OCI-LY7 (cell line): ENCODE measurements around the gene RBCK1. TPM values are rescaled to one million over a fixed set of nuclear protein-coding genes. Genes with fewer than 3 reads are reported as not detected.

Experiments used
- BruUV-seq: library from RNA; stranded (reverse); fragments of 400-500 nt; replicated peaks from 2 replicates; lab custom pipeline; 2021; lab: Mats Ljungman, UMichigan
- CTCF ChIA-PET: fragments of 300-600 bp; sonication (Branson Sonifier 250); formaldehyde crosslinking; loops from one replicate; lab custom pipeline; 2022; ENCODE audit warnings: antibody characterized with exemption; ENCODE audit not compliant: unreplicated experiment; lab: Charles Lee
- POLR2A ChIA-PET: fragments of 300-600 bp; sonication (Branson Sonifier 250); formaldehyde crosslinking; loops from one replicate; lab custom pipeline; 2022; ENCODE audit warnings: antibody characterized with exemption; lab: Charles Lee
- DNase-seq: peaks from one replicate; pipeline ENCODE4 v3.0.0-alpha.2; 2015; ENCODE audit warnings: low spot score
- H2AFZ ChIP-seq: fragments of 200-600 bp; sonication (generic), shearing (Covaris generic); 2 replicates; pipeline ENCODE4 v1.6.1; 2014; ENCODE audit warnings: mild to moderate bottlenecking, antibody characterized with exemption, low read length, moderate library complexity
- H3K27ac ChIP-seq: fragments of 200-600 bp; sonication (generic); 2 replicates; pipeline ENCODE4 v1.5.1; 2014; ENCODE audit warnings: mixed run types, low read depth, mild to moderate bottlenecking, moderate library complexity, low read length, inconsistent platforms; ENCODE audit not compliant: poor library complexity, severe bottlenecking
- H3K36me3 ChIP-seq: fragments of 200-600 bp; sonication (generic); 2 replicates; pipeline ENCODE4 v1.6.1; 2014; ENCODE audit warnings: mild to moderate bottlenecking, antibody characterized with exemption, low read length, moderate library complexity, mixed read lengths; ENCODE audit not compliant: insufficient read depth
- H3K4me1 ChIP-seq: fragments of 200-600 bp; sonication (generic); 2 replicates; pipeline ENCODE4 v1.5.1; 2014; ENCODE audit warnings: mild to moderate bottlenecking, low read length; ENCODE audit not compliant: insufficient read depth, poor library complexity, severe bottlenecking
- H3K4me2 ChIP-seq: fragments of 200-600 bp; sonication (generic); 2 replicates; pipeline ENCODE4 v1.6.1; 2014; ENCODE audit warnings: mild to moderate bottlenecking, low read length
- H3K4me3 ChIP-seq: fragments of 200-600 bp; sonication (generic); 2 replicates; pipeline ENCODE4 v1.5.1; 2014; ENCODE audit warnings: mild to moderate bottlenecking, low read depth, low read length; ENCODE audit not compliant: poor library complexity, severe bottlenecking
- H3K79me2 ChIP-seq: fragments of 200-600 bp; sonication (generic); 2 replicates; pipeline ENCODE4 v1.6.1; 2016; ENCODE audit warnings: low read depth, mild to moderate bottlenecking, low read length, moderate library complexity, mixed read lengths; ENCODE audit not compliant: insufficient read depth
- H3K9me2 ChIP-seq: fragments of 200-600 bp; sonication (generic); 2 replicates; pipeline ENCODE4 v1.6.1; 2016; ENCODE audit warnings: mild to moderate bottlenecking, low read length, mixed read lengths; ENCODE audit not compliant: insufficient read depth
- H3K9me3 ChIP-seq: fragments of 200-600 bp; sonication (generic); 2 replicates; pipeline ENCODE4 v1.6.1; 2014; ENCODE audit warnings: mild to moderate bottlenecking, mixed run types, low read length, mixed read lengths
- H4K20me1 ChIP-seq: fragments of 200-600 bp; sonication (generic); 2 replicates; pipeline ENCODE4 v1.6.1; 2014; ENCODE audit warnings: mild to moderate bottlenecking, antibody characterized with exemption, low read length, moderate library complexity, mixed read lengths; ENCODE audit not compliant: insufficient read depth
- CTCF ChIP-seq: fragments of 200-600 bp; sonication (generic); conservative IDR thresholded peaks from 2 replicates; pipeline ENCODE4 v1.5.1; 2014; ENCODE audit warnings: mild to moderate bottlenecking, antibody characterized with exemption, low read length, moderate library complexity, mixed read lengths
- EZH2phosphoT487 ChIP-seq: fragments of 200-600 bp; sonication (generic); IDR thresholded peaks from 2 replicates; pipeline ENCODE4 v1.6.1; 2018; ENCODE audit warnings: low read depth, borderline replicate concordance, mild to moderate bottlenecking, mixed run types, antibody characterized with exemption, low read length, moderate library complexity, mixed read lengths
- intact Hi-C: fragments of 100-400 bp; cut with micrococcal nuclease; formaldehyde crosslinking; loops from one replicate; pipeline ENCODE4 v1.10.0; 2022; ENCODE audit not compliant: unreplicated experiment
- total RNA-seq, 2 experiments: library from RNA; depleted of rRNA in 1 of 2; stranded (reverse); fragments of >200 nt in 1 of 2; shearing (Covaris generic) in 1 of 2; gene quantifications; 2 replicates each; pipeline ENCODE4 v1.2.3, GENCODE V29; 2014 to 2022

Gene RBCK1
- total RNA-seq, 2 experiments from 2014 or later, result 82.9 to 140 TPM

GRCh38 chr20:363319-364078, 44.6 kb upstream of the RBCK1 start:
- Histone ChIP-seq H3K9me3 (no peaks in the 10 kb centered on the region), H3K4me3 (no peak overlapping the region), H3K9me2 (no peaks in the 10 kb centered on the region), H3K27ac (peak overlapping the region; percentile 67), H3K4me1 (peaks cover 61% of the 10 kb centered on the region), H3K4me2 (0 out of 2 replicates have a peak overlapping the region, but pooled peaks have one; percentile 21), H3K79me2 (no peaks in the 10 kb centered on the region), H2AFZ (peak overlapping the region; percentile 52), H3K36me3 (no peaks in the 10 kb centered on the region), H4K20me1 (no peaks in the 10 kb centered on the region)
- DNase-seq, result peak; percentile 30
- CTCF ChIA-PET, result interaction anchor here (0.9 to 1.4 kb wide), 3 partner anchors 8 to 44 kb away, joined by 4 to 5 read pairs (median 4); no protein-coding TSS in a partner anchor
- TF ChIP-seq EZH2phosphoT487 (no peak), CTCF (no peak)
- POLR2A ChIA-PET, result interaction anchor here (3.0 to 4.9 kb wide), 3 partner anchors 9 to 43 kb away, joined by 19 to 49 read pairs (median 32); partner anchors contain the start of genes RBCK1 and TRIB3
- intact Hi-C loops, result no loop called here
- no TSS peak for BruUV-seq

DNA sequence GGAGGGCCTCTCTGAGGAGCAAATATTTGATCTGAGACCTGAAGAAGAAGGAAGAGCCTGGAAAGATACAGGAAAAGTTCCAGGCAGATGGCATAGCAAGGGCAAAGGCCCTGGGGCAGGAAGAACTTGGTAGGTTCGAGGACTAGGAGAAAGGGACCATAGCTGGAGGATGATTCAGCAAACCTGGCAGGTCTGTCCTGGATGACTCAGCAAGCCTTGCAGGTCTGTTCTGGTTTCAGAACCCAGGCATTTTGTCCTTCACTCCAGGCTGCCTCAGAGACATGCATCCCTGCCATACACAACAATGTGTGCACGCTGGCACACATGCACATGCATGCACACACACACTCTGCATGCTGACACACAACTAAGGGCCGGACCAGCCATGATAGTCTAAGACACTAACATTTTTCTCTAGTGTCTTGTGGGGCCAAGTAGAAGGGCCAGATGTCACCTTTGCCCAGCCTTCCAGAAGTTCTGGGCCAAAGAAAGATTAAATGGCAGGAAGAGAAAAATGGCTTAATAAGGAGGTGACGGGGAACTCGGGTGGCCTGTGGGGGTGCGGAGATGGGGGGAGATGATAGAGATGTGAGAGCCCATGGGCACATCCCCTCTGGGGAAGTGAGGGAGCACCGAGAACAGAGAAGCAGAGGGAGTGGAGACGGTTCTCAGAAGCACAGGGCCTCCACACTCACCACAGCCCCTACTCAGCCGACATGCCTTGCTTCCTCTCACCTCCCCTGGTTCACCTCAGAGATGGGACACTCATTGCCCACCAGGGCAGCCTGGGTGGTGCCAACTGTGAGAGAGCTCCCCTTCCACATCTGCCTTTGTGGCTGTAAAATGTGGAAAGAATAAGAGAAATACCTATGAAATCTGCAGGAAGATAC, 42.9 kb upstream of the RBCK1 start:
- no peaks in the 10 kb centered on the region for H3K36me3 ChIP-seq
- no peak overlapping the region for H2AFZ ChIP-seq
- intact Hi-C loops, result no loop called here
- H3K9me3 ChIP-seq, result no peaks in the 10 kb centered on the region
- TF ChIP-seq EZH2phosphoT487 (no peak), CTCF (no peak)
- H3K9me2 ChIP-seq, result no peaks in the 10 kb centered on the region
- CTCF ChIA-PET, result no interaction called here
- no peak overlapping the region for H3K4me2 ChIP-seq
- no peaks in the 10 kb centered on the region for H3K79me2 ChIP-seq
- H3K4me3 ChIP-seq, result no peak overlapping the region
- BruUV-seq, result no TSS peak
- DNase-seq, result peak; percentile 27
- H3K27ac ChIP-seq, result no peak overlapping the region
- no peaks in the 10 kb centered on the region for H4K20me1 ChIP-seq
- H3K4me1 ChIP-seq, result peaks cover 45% of the 10 kb centered on the region
- POLR2A ChIA-PET, result interaction anchor here (0.7 to 2.7 kb wide), 5 partner anchors 14 to 179 kb away, joined by 3 to 7 read pairs (median 4); partner anchors contain the start of genes CSNK2A1 and TRIB3
